Choroid plexus epithelial cell (primary cell): ENCODE results near the gene TMC1.
"Not testable (repeated sequence)": the region's sequence is repeated elsewhere in the genome, so short reads cannot be mapped to it uniquely, and the experiment has no call there.

ENCODE experiments used
- DNase-seq: peaks from one replicate; pipeline ENCODE4 v3.0.0-alpha.2; 2010; ENCODE audit warnings: low read depth
- H3K4me3 ChIP-seq: 2 replicates; pipeline ENCODE4 v1.5.1; 2011; ENCODE audit warnings: low read depth, mild to moderate bottlenecking, control low read depth, low read length, moderate library complexity
- TF ChIP-seq, protein P1 (sequence below): conservative IDR thresholded peaks from 2 replicates; pipeline ENCODE4 v1.5.1; 2011; ENCODE audit warnings: low read depth, mild to moderate bottlenecking, control low read depth, inconsistent platforms, low read length, moderate library complexity

The TMC1 gene

GRCh38 chr9:72497447-72498046 is 23.9 kb upstream of the TMC1 start:
- TF ChIP-seq, protein P1, sequence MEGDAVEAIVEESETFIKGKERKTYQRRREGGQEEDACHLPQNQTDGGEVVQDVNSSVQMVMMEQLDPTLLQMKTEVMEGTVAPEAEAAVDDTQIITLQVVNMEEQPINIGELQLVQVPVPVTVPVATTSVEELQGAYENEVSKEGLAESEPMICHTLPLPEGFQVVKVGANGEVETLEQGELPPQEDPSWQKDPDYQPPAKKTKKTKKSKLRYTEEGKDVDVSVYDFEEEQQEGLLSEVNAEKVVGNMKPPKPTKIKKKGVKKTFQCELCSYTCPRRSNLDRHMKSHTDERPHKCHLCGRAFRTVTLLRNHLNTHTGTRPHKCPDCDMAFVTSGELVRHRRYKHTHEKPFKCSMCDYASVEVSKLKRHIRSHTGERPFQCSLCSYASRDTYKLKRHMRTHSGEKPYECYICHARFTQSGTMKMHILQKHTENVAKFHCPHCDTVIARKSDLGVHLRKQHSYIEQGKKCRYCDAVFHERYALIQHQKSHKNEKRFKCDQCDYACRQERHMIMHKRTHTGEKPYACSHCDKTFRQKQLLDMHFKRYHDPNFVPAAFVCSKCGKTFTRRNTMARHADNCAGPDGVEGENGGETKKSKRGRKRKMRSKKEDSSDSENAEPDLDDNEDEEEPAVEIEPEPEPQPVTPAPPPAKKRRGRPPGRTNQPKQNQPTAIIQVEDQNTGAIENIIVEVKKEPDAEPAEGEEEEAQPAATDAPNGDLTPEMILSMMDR, result no peak
- no peak overlapping the region for H3K4me3 ChIP-seq
- DNase-seq, result no peak

DNA sequence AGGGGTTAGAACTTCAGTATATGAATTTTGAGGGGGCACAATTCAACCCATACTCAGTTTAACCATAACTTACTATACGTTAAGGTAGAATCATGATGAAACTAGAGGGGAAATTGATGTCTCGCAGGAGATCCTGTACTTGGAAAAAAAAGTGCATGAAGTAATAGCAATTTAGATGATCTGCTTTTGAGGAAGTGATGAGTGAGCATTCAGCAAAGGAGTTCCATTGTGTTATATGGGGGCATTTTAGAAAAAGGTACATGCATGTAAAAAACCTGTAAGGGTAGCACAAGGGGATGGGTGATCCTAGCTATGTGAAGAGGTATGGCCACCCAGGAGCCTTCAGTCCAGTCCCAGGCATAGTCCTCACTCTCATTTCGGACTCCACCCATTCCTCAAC is 14.8 kb upstream of the TMC1 start:
- TF ChIP-seq, protein P1, result no peak
- no peak for DNase-seq

DNA sequence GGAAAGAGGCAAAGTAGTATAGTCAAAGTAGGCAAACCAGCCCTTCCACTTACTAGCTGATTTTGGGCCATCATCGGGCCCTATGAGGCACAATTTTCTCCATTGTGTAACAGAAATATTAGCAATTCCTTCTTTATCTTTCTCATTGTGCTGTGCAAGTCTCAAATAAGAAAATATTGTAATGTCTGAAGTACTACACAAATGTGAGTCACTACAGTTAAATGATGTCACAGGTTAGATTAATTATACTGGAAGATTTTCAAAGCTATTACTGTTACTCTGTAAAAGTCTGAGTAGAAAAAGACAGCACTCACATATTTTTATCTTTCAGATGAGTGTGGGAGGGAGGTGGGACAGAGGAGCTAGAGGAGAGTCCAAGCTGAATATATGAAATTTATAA is 12.4 kb upstream of the TMC1 start:
- TF ChIP-seq, protein P1, result no peak
- peak; percentile 30 for DNase-seq
- H3K4me3 ChIP-seq, result no peak overlapping the region

More for the DNA sequence above, 14.8 kb upstream of the TMC1 start:
- H3K4me3 ChIP-seq, result no peak overlapping the region

DNA sequence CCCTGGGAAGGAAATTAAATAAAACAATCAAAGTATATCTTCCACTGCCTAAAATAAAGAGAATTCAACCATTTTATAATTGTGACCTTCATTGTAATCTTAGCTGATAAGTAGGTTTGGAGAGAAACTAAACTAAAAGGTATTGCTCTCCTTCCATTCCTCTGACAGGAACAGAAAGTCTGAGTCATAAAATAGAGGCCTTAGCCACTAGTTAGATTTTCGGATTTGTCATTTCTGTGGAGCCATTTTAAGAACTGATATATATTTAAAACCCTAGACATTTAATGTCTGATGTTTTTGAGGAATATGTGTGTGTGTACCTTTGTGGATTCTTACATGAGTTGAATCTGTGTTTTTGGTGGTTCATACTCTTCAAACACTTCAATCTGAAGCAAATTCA is 11.8 kb upstream of the TMC1 start:
- peak; percentile 42 for DNase-seq
- no peak overlapping the region for H3K4me3 ChIP-seq
- TF ChIP-seq, protein P1, result no peak

DNA sequence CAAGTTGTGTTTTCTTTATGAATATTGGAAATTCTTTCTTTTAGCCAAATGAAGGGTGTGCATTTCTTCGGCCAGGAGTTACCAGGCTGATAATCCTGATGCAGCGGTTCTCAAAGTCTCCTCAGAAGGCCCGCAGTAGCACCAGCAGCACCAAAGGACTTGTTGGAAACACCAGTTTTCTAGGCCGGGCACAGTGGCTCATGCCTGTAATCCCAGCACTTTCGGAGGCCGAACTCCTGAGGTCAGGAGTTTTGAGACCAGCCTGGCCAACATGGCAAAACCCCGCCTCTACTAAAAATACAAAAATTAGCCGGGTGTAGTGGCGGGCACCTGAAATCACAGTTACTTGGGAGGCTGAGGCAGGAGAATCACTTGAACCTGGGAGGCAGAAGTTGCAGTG is 397 bp upstream of the TMC1 start:
- not testable (repeated sequence) for DNase-seq, H3K4me3 ChIP-seq

DNA sequence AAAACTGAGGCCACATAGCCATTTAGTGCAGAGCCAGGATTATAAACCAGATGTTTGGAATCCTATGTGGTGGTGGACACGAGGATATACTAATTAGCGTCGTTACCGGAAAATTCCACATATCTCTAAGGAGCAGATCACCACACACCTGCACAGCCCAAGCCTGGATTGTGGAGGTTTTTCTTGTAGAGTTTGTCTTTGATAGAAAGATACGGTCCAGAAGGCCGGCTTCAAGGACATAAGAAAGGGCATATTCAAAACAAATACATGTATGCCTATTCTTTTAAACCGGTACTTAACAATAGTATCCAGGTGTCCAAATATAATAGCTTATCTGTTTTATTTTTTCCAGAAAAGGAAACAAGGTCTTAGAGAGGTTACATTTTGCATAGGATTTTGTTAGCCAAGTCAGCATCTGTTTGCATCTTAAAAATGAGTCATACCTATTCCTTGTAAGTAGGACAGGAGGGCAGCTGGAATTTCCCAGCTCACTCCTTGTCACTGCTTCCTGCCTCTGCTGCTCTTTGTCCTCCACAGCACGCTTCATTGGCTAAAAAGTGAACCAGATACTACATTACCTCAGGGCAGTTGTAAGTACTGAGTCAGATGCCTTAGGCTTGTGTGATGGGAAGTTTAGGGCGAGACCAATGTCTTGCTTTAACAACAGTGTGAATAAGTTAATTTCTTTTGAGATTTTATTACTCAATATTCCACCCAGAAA is 3.6 kb downstream of the TMC1 start:
- H3K4me3 ChIP-seq, result no peak overlapping the region
- TF ChIP-seq, protein P1, result no peak
- DNase-seq, result peak; percentile 95

GRCh38 chr9:72526901-72527800 is 5.7 kb downstream of the TMC1 start:
- peak; percentile 96 for DNase-seq
- TF ChIP-seq, protein P1, result no peak
- peak overlapping the region; percentile 36 for H3K4me3 ChIP-seq
